H1 (cell line): ENCODE measurements around the gene CCDC178. TPM values are rescaled to one million over a fixed set of nuclear protein-coding genes. Genes with fewer than 3 reads are reported as not detected.

Experiments
- CTCF ChIA-PET: fragments of 300-600 bp; sonication (Branson Sonifier 250); formaldehyde crosslinking; loops from one replicate; lab custom pipeline; 2021; ENCODE audit not compliant: partially characterized antibody; lab: Charles Lee
- POLR2A ChIA-PET: fragments of 300-600 bp; sonication (Branson Sonifier 250); formaldehyde crosslinking; loops from one replicate; lab custom pipeline; 2021; ENCODE audit warnings: inconsistent platforms; ENCODE audit not compliant: partially characterized antibody; lab: Charles Lee
- DNase-seq, 2 experiments: peaks; one replicate each; pipeline versions ENCODE4 v3.0.0 to v3.0.0-alpha.2; 2010 to 2022; ENCODE audit warnings: low spot score in 2 of 2, low read depth in 1 of 2, mixed read lengths in 1 of 2
- FAIRE-seq: peaks from 2 replicates; lab custom pipeline; 2011; peaks lifted over from hg19 to GRCh38; lab: Jason Lieb, UNC
- H2AFZ ChIP-seq: 2 replicates; pipeline ENCODE4 v1.8.1; 2012; ENCODE audit warnings: low read length, inconsistent platforms
- H2AK5ac ChIP-seq: 2 replicates; pipeline ENCODE4 v1.6.1; 2013; ENCODE audit warnings: low read depth, low read length
- H2BK120ac ChIP-seq: replicated peaks from 2 replicates; pipeline ENCODE3; 2013; ENCODE audit warnings: low read depth, low read length, inconsistent platforms
- H2BK12ac ChIP-seq: 2 replicates; pipeline ENCODE4 v1.6.1; 2013; ENCODE audit warnings: low read depth, low read length
- H2BK15ac ChIP-seq: 2 replicates; pipeline ENCODE4 v1.6.1; 2013; ENCODE audit warnings: low read length
- H2BK20ac ChIP-seq: 2 replicates; pipeline ENCODE4 v1.6.1; 2013; ENCODE audit warnings: low read length
- H2BK5ac ChIP-seq: 2 replicates; pipeline ENCODE4 v1.6.1; 2013; ENCODE audit warnings: low read depth, low read length
- H3K14ac ChIP-seq: 2 replicates; pipeline ENCODE4 v1.6.1; 2013; ENCODE audit warnings: inconsistent platforms; ENCODE audit not compliant: insufficient read length
- H3K18ac ChIP-seq: 2 replicates; pipeline ENCODE4 v1.6.1; 2013; ENCODE audit warnings: low read length; ENCODE audit errors: extremely low read depth
- H3K23ac ChIP-seq: 2 replicates; pipeline ENCODE4 v1.6.1; 2013; ENCODE audit warnings: inconsistent platforms; ENCODE audit not compliant: insufficient read length
- H3K23me2 ChIP-seq: 2 replicates; pipeline ENCODE4 v1.6.1; 2013; ENCODE audit warnings: low read depth, low read length
- H3K27ac ChIP-seq: 2 replicates; pipeline ENCODE4 v1.6.1; 2011; ENCODE audit warnings: low read depth, low read length, inconsistent platforms
- H3K27me3 ChIP-seq, 4 experiments: replicated peaks in 1 of 4; 1 replicate in 1 of 4; 2 replicates in 3 of 4; pipeline versions ENCODE4 v1.6.1 to v1.8.1; 2011 to 2013; ENCODE audit warnings: low read length in 3 of 4, mild to moderate bottlenecking in 3 of 4, inconsistent platforms in 2 of 4, mixed read lengths in 2 of 4, moderate library complexity in 1 of 4; ENCODE audit not compliant: control insufficient read depth in 3 of 4, insufficient read depth in 3 of 4; ENCODE audit errors: extremely low read depth in 1 of 4
- H3K36me3 ChIP-seq, 4 experiments: 2 replicates each; pipeline versions ENCODE4 v1.6.1 to v1.8.1; 2011 to 2013; ENCODE audit warnings: mild to moderate bottlenecking in 4 of 4, low read length in 3 of 4, moderate library complexity in 2 of 4, control low read depth in 1 of 4, inconsistent platforms in 1 of 4; ENCODE audit not compliant: insufficient read depth in 4 of 4, control insufficient read depth in 2 of 4
- H3K4ac ChIP-seq: replicated peaks from 2 replicates; pipeline ENCODE3; 2013; ENCODE audit warnings: low read length, low read depth, mixed read lengths, inconsistent platforms; ENCODE audit not compliant: insufficient read length
- H3K4me1 ChIP-seq, 4 experiments: replicated peaks in 1 of 4; 1 replicate in 1 of 4; 2 replicates in 3 of 4; pipeline versions ENCODE4 v1.6.1 to v1.8.1; 2011 to 2013; ENCODE audit warnings: low read length in 3 of 4, inconsistent platforms in 2 of 4, mixed read lengths in 1 of 4; ENCODE audit not compliant: insufficient read depth in 4 of 4, control insufficient read depth in 3 of 4
- H3K4me2 ChIP-seq, 2 experiments: 2 replicates each; pipeline versions ENCODE4 v1.6.1 to v1.8.1; 2011 to 2013; ENCODE audit warnings: low read depth in 2 of 2, low read length in 2 of 2, control low read depth in 1 of 2, inconsistent platforms in 1 of 2, mild to moderate bottlenecking in 1 of 2; ENCODE audit not compliant: insufficient read depth in 1 of 2
- H3K4me3 ChIP-seq, 4 experiments: fragments of 200-600, 300-600 bp in 1 of 4; sonication (generic), shearing (Covaris generic), sonication (Bioruptor Twin) in 1 of 4; 2 replicates each; pipeline versions ENCODE4 v1.5.1 to v1.8.1; 2011 to 2016; ENCODE audit warnings: low read length in 4 of 4, low read depth in 3 of 4, control low read depth in 2 of 4, inconsistent platforms in 2 of 4, mild to moderate bottlenecking in 2 of 4, mixed read lengths in 1 of 4, moderate library complexity in 1 of 4; ENCODE audit not compliant: insufficient read depth in 2 of 4; ENCODE audit errors: extremely low read depth in 1 of 4
- H3K56ac ChIP-seq: replicated peaks from 2 replicates; pipeline ENCODE3; 2013; ENCODE audit warnings: low read depth, mild to moderate bottlenecking, mixed read lengths, low read length, inconsistent platforms; ENCODE audit not compliant: insufficient read length
- H3K79me1 ChIP-seq: 2 replicates; pipeline ENCODE4 v1.6.1; 2013; ENCODE audit warnings: low read depth, low read length, control low read depth
- H3K79me2 ChIP-seq, 2 experiments: 2 replicates each; pipeline versions ENCODE4 v1.6.1 to v1.8.1; 2012 to 2013; ENCODE audit warnings: low read length in 2 of 2, mild to moderate bottlenecking in 2 of 2, inconsistent platforms in 1 of 2; ENCODE audit not compliant: insufficient read depth in 2 of 2, control insufficient read depth in 1 of 2
- H3K9ac ChIP-seq, 4 experiments: replicated peaks in 1 of 4; 1 replicate in 1 of 4; 2 replicates in 3 of 4; pipeline versions ENCODE4 v1.6.1 to v1.8.1; 2011 to 2013; ENCODE audit warnings: low read depth in 3 of 4, low read length in 3 of 4, control low read depth in 2 of 4, mild to moderate bottlenecking in 2 of 4, moderate library complexity in 2 of 4, inconsistent platforms in 1 of 4; ENCODE audit errors: extremely low read depth in 1 of 4
- H3K9me3 ChIP-seq, 2 experiments: 2 replicates each; pipeline versions ENCODE4 v1.6.1 to v1.8.1; 2012 to 2013; ENCODE audit warnings: mild to moderate bottlenecking in 2 of 2, moderate library complexity in 2 of 2, control low read depth in 1 of 2, inconsistent platforms in 1 of 2, low read depth in 1 of 2, low read length in 1 of 2, mixed read lengths in 1 of 2; ENCODE audit not compliant: insufficient read depth in 2 of 2
- H4K20me1 ChIP-seq, 2 experiments: replicated peaks in 1 of 2; 2 replicates each; pipeline versions ENCODE3 to v1.8.1; 2011 to 2013; ENCODE audit warnings: inconsistent platforms in 2 of 2, low read length in 2 of 2, mild to moderate bottlenecking in 1 of 2; ENCODE audit not compliant: insufficient read depth in 2 of 2, control insufficient read depth in 1 of 2
- H4K5ac ChIP-seq: 2 replicates; pipeline ENCODE4 v1.6.1; 2013; ENCODE audit warnings: low read length, low read depth, mixed read lengths, inconsistent platforms; ENCODE audit not compliant: insufficient read length
- H4K8ac ChIP-seq: 2 replicates; pipeline ENCODE4 v1.8.0; 2013; ENCODE audit warnings: mild to moderate bottlenecking, moderate library complexity, low read length, inconsistent platforms; ENCODE audit not compliant: insufficient read depth; ENCODE audit errors: extremely low read depth
- H4K91ac ChIP-seq: replicated peaks from 2 replicates; pipeline ENCODE3; 2013; ENCODE audit warnings: low read length, mixed read lengths, inconsistent platforms; ENCODE audit not compliant: insufficient read length
- CBX5 ChIP-seq: fragments of 300-800, 300-1000 bp; sonication (generic); IDR thresholded peaks from 2 replicates; pipeline ENCODE4 v1.7.1; 2016; ENCODE audit warnings: antibody characterized with exemption, low read length, low read depth
- CHD2 ChIP-seq: IDR thresholded peaks from 2 replicates; pipeline ENCODE4 v1.6.1; 2012; ENCODE audit warnings: low read length, improper control_type of control experiment
- EP300 ChIP-seq, 2 experiments: IDR thresholded peaks; 1 replicate in 1 of 2; 2 replicates in 1 of 2; pipeline ENCODE4 v1.6.1; 2011 to 2012; ENCODE audit warnings: low read depth in 2 of 2, low read length in 2 of 2, mild to moderate bottlenecking in 2 of 2, borderline replicate concordance in 1 of 2, inconsistent platforms in 1 of 2, moderate library complexity in 1 of 2
- JUN ChIP-seq: IDR thresholded peaks from 2 replicates; pipeline ENCODE4 v1.6.1; 2011; ENCODE audit warnings: low read depth, mild to moderate bottlenecking, improper control_type of control experiment, low read length
- KDM4A ChIP-seq: IDR thresholded peaks from one replicate; pipeline ENCODE4 v1.7.1; 2012; ENCODE audit warnings: low read depth, mild to moderate bottlenecking, moderate library complexity, low read length, inconsistent platforms; ENCODE audit not compliant: severe bottlenecking
- SIN3A ChIP-seq, 2 experiments: IDR thresholded peaks in 1 of 2; conservative IDR thresholded peaks in 1 of 2; 2 replicates each; pipeline ENCODE4 v1.6.1; 2011 to 2012; ENCODE audit warnings: low read length in 2 of 2, improper control_type of control experiment in 1 of 2, low read depth in 1 of 2, mild to moderate bottlenecking in 1 of 2
- TCF12 ChIP-seq: IDR thresholded peaks from 2 replicates; pipeline ENCODE4 v1.6.1; 2011; ENCODE audit warnings: low read depth, mild to moderate bottlenecking, low read length
- TEAD4 ChIP-seq: IDR thresholded peaks from 2 replicates; pipeline ENCODE4 v1.6.1; 2012; ENCODE audit warnings: low read depth, low read length, inconsistent platforms, mixed read lengths
- polyA plus RNA-seq, 7 experiments: library from polyadenylated mRNA; depleted of rRNA in 3 of 7; stranded (reverse) in 5 of 7; unstranded in 2 of 7; fragments of >200 nt in 5 of 7; fragments of 200-250 nt in 2 of 7; gene quantifications; 1 replicate in 5 of 7; 2 replicates in 1 of 7; 4 replicates in 1 of 7; pipeline versions ENCODE4 v1.2.1 to v1.2.3, GENCODE V29; 2011 to 2013; ENCODE audit warnings: missing spikeins in 2 of 7, mixed read lengths in 2 of 7
- total RNA-seq: library from RNA; stranded (reverse); fragmentation: NEBNext Ultra II Directional; extraction: Animal tissue kit (Norgen Biotek cat#: 25700); gene quantifications from 2 replicates; pipeline ENCODE4 v1.2.1, GENCODE V29; 2021

CCDC178 gene
- total and polyA plus RNA-seq, 2 of the 8 experiments (the other 6 are each of a cell fraction or from before 2014, with no cell fraction given), result not detected

GRCh38 chr18:33156906-33157470 is 283.5 kb downstream of the CCDC178 start:
- no peak overlapping the region for H4K5ac ChIP-seq
- H3K23me2 ChIP-seq, result no peaks in the 10 kb centered on the region
- no peaks in the 10 kb centered on the region for H4K20me1 ChIP-seq
- no peaks in the 10 kb centered on the region for H3K79me2 ChIP-seq
- H3K4me3 ChIP-seq, result no peak overlapping the region
- H2AK5ac ChIP-seq, result no peak overlapping the region
- H3K36me3 ChIP-seq, result no peaks in the 10 kb centered on the region
- no peak overlapping the region for H2BK20ac ChIP-seq
- H3K23ac ChIP-seq, result no peak overlapping the region
- no peak overlapping the region for H3K56ac ChIP-seq
- H3K79me1 ChIP-seq, result no peaks in the 10 kb centered on the region
- no peak overlapping the region for H4K8ac ChIP-seq
- H3K27ac ChIP-seq, result no peak overlapping the region
- no peak for FAIRE-seq
- CTCF ChIA-PET, result no interaction called here
- no peak for DNase-seq
- no peaks in the 10 kb centered on the region for H3K4me1 ChIP-seq
- no peak for TF ChIP-seq KDM4A
- TF ChIP-seq CHD2, result no peak
- TF ChIP-seq CBX5, result no peak
- TF ChIP-seq TCF12, result no peak
- no peak for TF ChIP-seq JUN
- no peak for TF ChIP-seq TEAD4
- TF ChIP-seq SIN3A (conservative IDR thresholded peaks at IDR 0.05 in 1 of 2, IDR thresholded peaks at IDR 0.05 in 1 of 2; ENCODE audit: low read depth in 1 of 2, low read length in 2 of 2), result no peak
- no peak for TF ChIP-seq EP300 (IDR thresholded peaks at IDR 0.05; ENCODE audit: borderline replicate concordance in 1 of 2, low read depth in 2 of 2, low read length in 2 of 2)
- no peaks in the 10 kb centered on the region for H3K27me3 ChIP-seq
- H3K4me2 ChIP-seq, result no peak overlapping the region
- H3K14ac ChIP-seq, result no peak overlapping the region
- no peak overlapping the region for H3K4ac ChIP-seq
- H2BK15ac ChIP-seq, result no peak overlapping the region
- H2BK5ac ChIP-seq, result no peak overlapping the region
- H4K91ac ChIP-seq, result no peak overlapping the region
- H3K9ac ChIP-seq, result no peak overlapping the region
- H2BK120ac ChIP-seq, result no peak overlapping the region
- no peak overlapping the region for H2BK12ac ChIP-seq
- H3K18ac ChIP-seq, result no peak overlapping the region
- POLR2A ChIA-PET, result no interaction called here
- H2AFZ ChIP-seq, result no peak overlapping the region
- H3K9me3 ChIP-seq, result no peaks in the 10 kb centered on the region
